K562 (cell line): Measurements from ENCODE around the gene SNRNP200. TPM values are rescaled to one million over a fixed set of nuclear protein-coding genes. Genes with fewer than 3 reads are reported as not detected.

Experiments
- ARNT ChIP-seq, 2 experiments: fragments of 450-650 bp; IDR thresholded peaks; 2 replicates each; pipeline ENCODE4 v1.6.1; 2016; ENCODE audit warnings: mild to moderate bottlenecking in 1 of 2
- BCOR ChIP-seq: fragments of 450-650 bp; IDR thresholded peaks from 2 replicates; pipeline ENCODE4 v1.6.1; 2016
- CBFA2T2 ChIP-seq: fragments of 450-650 bp; conservative IDR thresholded peaks from 2 replicates; pipeline ENCODE4 v1.6.1; 2017; ENCODE audit warnings: mild to moderate bottlenecking
- DNMT1 ChIP-seq: fragments of 450-650 bp; IDR thresholded peaks from 2 replicates; pipeline ENCODE4 v1.6.1; 2016; ENCODE audit warnings: antibody characterized with exemption, mild to moderate bottlenecking
- HNRNPL ChIP-seq: fragments of 200-400 bp; formaldehyde crosslinking; IDR thresholded peaks from 2 replicates; pipeline ENCODE4 v1.6.1; 2017; ENCODE audit warnings: low read depth, mild to moderate bottlenecking, low read length
- HSF4 ChIP-seq: fragments of 250-450 bp; sonication (Bioruptor Pico); IDR thresholded peaks from 2 replicates; pipeline ENCODE4 v2.1.2; 2022; ENCODE audit warnings: mild to moderate bottlenecking, moderate library complexity, borderline replicate concordance
- JUND ChIP-seq, 2 experiments: IDR thresholded peaks; 2 replicates in 1 of 2; 3 replicates in 1 of 2; pipeline ENCODE4 v1.6.1; 2011; ENCODE audit warnings: borderline replicate concordance in 2 of 2, low read depth in 2 of 2, low read length in 2 of 2, improper control_type of control experiment in 1 of 2, missing biosample characterization in 1 of 2, missing genetic modification characterization in 1 of 2, missing genetic modification reagents in 1 of 2
- KDM5B ChIP-seq: fragments of 200-600 bp; sonication (generic); IDR thresholded peaks from 2 replicates; pipeline ENCODE4 v1.6.1; 2012; ENCODE audit warnings: low read depth, mild to moderate bottlenecking, moderate library complexity, low read length, control low read depth, inconsistent platforms; ENCODE audit not compliant: insufficient replicate concordance
- MAFG ChIP-seq: fragments of 450-650 bp; conservative IDR thresholded peaks from 2 replicates; pipeline ENCODE4 v1.6.1; 2016; ENCODE audit warnings: missing genetic modification characterization, missing compliant biosample characterization
- MYBL2 ChIP-seq, 2 experiments: fragments of 450-650 bp in 1 of 2; sonication (generic) in 1 of 2; formaldehyde crosslinking in 1 of 2; IDR thresholded peaks; 2 replicates each; pipeline versions ENCODE4 v1.6.1 to v1.8.1; 2017 to 2022; ENCODE audit warnings: borderline replicate concordance in 1 of 2, inconsistent platforms in 1 of 2, low read depth in 1 of 2, mild to moderate bottlenecking in 1 of 2, missing genetic modification reagents in 1 of 2, moderate library complexity in 1 of 2
- NFIC ChIP-seq: fragments of 450-650 bp; IDR thresholded peaks from 2 replicates; pipeline ENCODE4 v1.6.1; 2017; ENCODE audit warnings: mild to moderate bottlenecking, inconsistent platforms
- PHB2 ChIP-seq: fragments of 450-650 bp; IDR thresholded peaks from 2 replicates; pipeline ENCODE4 v1.6.1; 2017; ENCODE audit warnings: low read depth
- PTBP1 ChIP-seq: fragments of 200-400 bp; formaldehyde crosslinking; IDR thresholded peaks from 2 replicates; pipeline ENCODE4 v1.6.1; 2017; ENCODE audit warnings: low read depth, low read length
- RB1 ChIP-seq: fragments of 450-650 bp; IDR thresholded peaks from 2 replicates; pipeline ENCODE4 v1.6.1; 2017; ENCODE audit warnings: low read depth, mild to moderate bottlenecking
- SIN3B ChIP-seq: fragments of 450-650 bp; IDR thresholded peaks from 2 replicates; pipeline ENCODE4 v1.6.1; 2017; ENCODE audit warnings: low read depth, mild to moderate bottlenecking, moderate library complexity
- STAG1 ChIP-seq: sonication (generic); formaldehyde crosslinking; IDR thresholded peaks from 2 replicates; pipeline ENCODE4 v1.5.0; 2020; ENCODE audit warnings: missing genetic modification reagents, borderline replicate concordance
- TFAP4 ChIP-seq: sonication (generic); formaldehyde crosslinking; IDR thresholded peaks from 2 replicates; pipeline ENCODE4 v1.8.0; 2022; ENCODE audit warnings: missing genetic modification reagents, mild to moderate bottlenecking, moderate library complexity, borderline replicate concordance
- ZC3H8 ChIP-seq: fragments of 450-650 bp; IDR thresholded peaks from 2 replicates; pipeline ENCODE4 v1.6.1; 2017
- ZNF212 ChIP-seq: fragments of 450-650 bp; formaldehyde crosslinking; IDR thresholded peaks from 2 replicates; pipeline ENCODE4 v1.4.0; 2020; ENCODE audit warnings: mild to moderate bottlenecking
- ZNF431 ChIP-seq: sonication (generic); formaldehyde crosslinking; IDR thresholded peaks from 2 replicates; pipeline ENCODE4 v1.8.0; 2022; ENCODE audit warnings: mild to moderate bottlenecking, missing genetic modification reagents
- ZNF445 ChIP-seq: fragments of 250-450 bp; sonication (Bioruptor Pico); IDR thresholded peaks from 2 replicates; pipeline ENCODE4 v1.4.0; 2020; ENCODE audit warnings: low read depth, mild to moderate bottlenecking, moderate library complexity
- polyA plus RNA-seq, 8 experiments: library from polyadenylated mRNA; depleted of rRNA in 4 of 8; stranded (reverse) in 5 of 8; unstranded in 3 of 8; fragments of >200 nt; fragmentation: Nextera tagmentation in 2 of 8; fragmentation: Illumina TruSeq in 1 of 8; extraction: Ambion mirVana in 2 of 8; extraction: Trizol in 1 of 8; gene quantifications; 2 replicates each; pipeline versions ENCODE4 v1.2.1 to v1.2.3, GENCODE V29; 2011 to 2014; ENCODE audit warnings: inconsistent platforms in 1 of 8, missing spikeins in 1 of 8
- total RNA-seq, 7 experiments: library from RNA; depleted of rRNA in 6 of 7; stranded (reverse); fragments of >200 nt in 6 of 7; fragmentation: Illumina TruSeq in 2 of 7; extraction: Trizol in 2 of 7; gene quantifications; 2 replicates each; pipeline versions ENCODE4 v1.2.1 to v1.2.3, GENCODE V29; 2011 to 2021; ENCODE audit warnings: low replicate concordance in 1 of 7
- TF ChIP-seq, protein P1 (sequence below): fragments of 250-450 bp; sonication (Bioruptor Pico); IDR thresholded peaks from 2 replicates; pipeline ENCODE4 v1.5.0; 2021; ENCODE audit warnings: mild to moderate bottlenecking, borderline replicate concordance
- TF ChIP-seq, protein P2 (sequence below): fragments of 250-450 bp; sonication (Bioruptor Pico); IDR thresholded peaks from 2 replicates; pipeline ENCODE4 v1.8.0; 2022; ENCODE audit warnings: moderate library complexity, mild to moderate bottlenecking, inconsistent platforms
- TF ChIP-seq, protein P3 (sequence below): sonication (generic); formaldehyde crosslinking; IDR thresholded peaks from 2 replicates; pipeline ENCODE4 v1.9.0; 2022; ENCODE audit warnings: mild to moderate bottlenecking, missing genetic modification reagents

The SNRNP200 gene
- total and polyA plus RNA-seq, 9 of the 15 experiments (the other 6 are each of a cell fraction or from before 2014, with no cell fraction given), result 76.1 to 231 (median 155) TPM

GRCh38 chr2:96265840-96266679 is 39.3 kb downstream of the SNRNP200 start, which contains the start of the genes CIAO1 and TMEM127 (continued):
- TF ChIP-seq STAG1 (0 out of 2 replicates have a peak, but pooled peaks have one; percentile 37), CBFA2T2 (no peak), ZC3H8 (no peak), HNRNPL (no peak), JUND (IDR thresholded peaks at IDR 0.05; ENCODE audit: borderline replicate concordance, low read depth, low read length) (peak; percentile 64), JUND (tag; IDR thresholded peaks at IDR 0.05; ENCODE audit: borderline replicate concordance, low read depth, low read length) (no peak; the same call in 2 of the 3 replicates), RB1 (peak; percentile 64), DNMT1 (no peak), HSF4 (CRISPR knock-in tag) (no peak), PTBP1 (no peak), MYBL2 (IDR thresholded peaks at IDR 0.05; ENCODE audit: low read depth) (no peak), MYBL2 (CRISPR knock-in tag; IDR thresholded peaks at IDR 0.05; ENCODE audit: borderline replicate concordance) (no peak), ZNF445 (CRISPR knock-in tag) (no peak), ARNT (IDR thresholded peaks at IDR 0.05) (no peak), KDM5B (peak; percentile 87), SIN3B (peak; percentile 87), PHB2 (no peak), ZNF431 (CRISPR knock-in tag) (no peak), NFIC (no peak), BCOR (no peak), MAFG (no peak), TFAP4 (CRISPR knock-in tag) (peak; percentile 94), ZNF212 (CRISPR knock-in tag) (no peak)
- TF ChIP-seq, protein P1, sequence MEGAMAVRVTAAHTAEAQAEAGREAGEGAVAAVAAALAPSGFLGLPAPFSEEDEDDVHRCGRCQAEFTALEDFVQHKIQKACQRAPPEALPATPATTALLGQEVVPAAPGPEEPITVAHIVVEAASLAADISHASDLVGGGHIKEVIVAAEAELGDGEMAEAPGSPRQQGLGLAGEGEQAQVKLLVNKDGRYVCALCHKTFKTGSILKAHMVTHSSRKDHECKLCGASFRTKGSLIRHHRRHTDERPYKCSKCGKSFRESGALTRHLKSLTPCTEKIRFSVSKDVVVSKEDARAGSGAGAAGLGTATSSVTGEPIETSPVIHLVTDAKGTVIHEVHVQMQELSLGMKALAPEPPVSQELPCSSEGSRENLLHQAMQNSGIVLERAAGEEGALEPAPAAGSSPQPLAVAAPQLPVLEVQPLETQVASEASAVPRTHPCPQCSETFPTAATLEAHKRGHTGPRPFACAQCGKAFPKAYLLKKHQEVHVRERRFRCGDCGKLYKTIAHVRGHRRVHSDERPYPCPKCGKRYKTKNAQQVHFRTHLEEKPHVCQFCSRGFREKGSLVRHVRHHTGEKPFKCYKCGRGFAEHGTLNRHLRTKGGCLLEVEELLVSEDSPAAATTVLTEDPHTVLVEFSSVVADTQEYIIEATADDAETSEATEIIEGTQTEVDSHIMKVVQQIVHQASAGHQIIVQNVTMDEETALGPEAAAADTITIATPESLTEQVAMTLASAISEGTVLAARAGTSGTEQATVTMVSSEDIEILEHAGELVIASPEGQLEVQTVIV, result no peak
- TF ChIP-seq, protein P2, sequence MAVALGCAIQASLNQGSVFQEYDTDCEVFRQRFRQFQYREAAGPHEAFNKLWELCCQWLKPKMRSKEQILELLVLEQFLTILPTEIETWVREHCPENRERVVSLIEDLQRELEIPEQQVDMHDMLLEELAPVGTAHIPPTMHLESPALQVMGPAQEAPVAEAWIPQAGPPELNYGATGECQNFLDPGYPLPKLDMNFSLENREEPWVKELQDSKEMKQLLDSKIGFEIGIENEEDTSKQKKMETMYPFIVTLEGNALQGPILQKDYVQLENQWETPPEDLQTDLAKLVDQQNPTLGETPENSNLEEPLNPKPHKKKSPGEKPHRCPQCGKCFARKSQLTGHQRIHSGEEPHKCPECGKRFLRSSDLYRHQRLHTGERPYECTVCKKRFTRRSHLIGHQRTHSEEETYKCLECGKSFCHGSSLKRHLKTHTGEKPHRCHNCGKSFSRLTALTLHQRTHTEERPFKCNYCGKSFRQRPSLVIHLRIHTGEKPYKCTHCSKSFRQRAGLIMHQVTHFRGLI, result no peak
- TF ChIP-seq, protein P3, sequence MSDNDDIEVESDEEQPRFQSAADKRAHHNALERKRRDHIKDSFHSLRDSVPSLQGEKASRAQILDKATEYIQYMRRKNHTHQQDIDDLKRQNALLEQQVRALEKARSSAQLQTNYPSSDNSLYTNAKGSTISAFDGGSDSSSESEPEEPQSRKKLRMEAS (CRISPR knock-in tag), result peak; percentile 92
